ENCODE results near the gene SF3B3. TPM values are rescaled to one million over a fixed set of nuclear protein-coding genes. Genes with fewer than 3 reads are reported as not detected.
A peak's percentile ranks its signal among the peaks of the same experiment; 100 is the strongest.
"Not testable (repeated sequence)": the region's sequence is repeated elsewhere in the genome, so short reads cannot be mapped to it uniquely, and the experiment has no call there.

SF3B3 gene
- total RNA-seq, 5 donors from 2014 or later (not counting 1 experiment from before 2014, with no cell fraction given), result 202 to 291 (median 264) TPM

DNA sequence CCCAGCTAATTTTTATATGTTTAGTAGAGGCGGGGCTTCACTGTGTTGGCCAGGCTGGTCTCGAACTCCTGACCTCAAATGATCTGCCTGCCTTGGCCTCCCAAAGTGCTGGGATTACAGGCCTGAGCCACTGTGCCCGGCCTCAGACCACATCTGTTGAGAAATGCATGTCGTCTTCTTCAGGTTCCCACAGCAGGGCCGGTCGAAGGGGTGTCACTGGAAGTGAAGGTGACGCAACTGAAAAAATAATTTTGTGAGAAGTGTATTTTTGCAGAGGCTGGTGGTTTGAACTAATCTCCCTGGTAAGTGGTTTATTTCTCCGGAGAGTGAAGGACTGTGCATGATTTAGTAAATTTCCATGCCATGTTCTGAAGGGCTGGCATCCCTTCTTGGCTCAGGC lies 89.3 kb downstream of the SF3B3 start:
- H3K4me3 Mint-ChIP-seq, result no peak overlapping the region
- no peaks in the 10 kb centered on the region for H3K9me3 Mint-ChIP-seq

DNA sequence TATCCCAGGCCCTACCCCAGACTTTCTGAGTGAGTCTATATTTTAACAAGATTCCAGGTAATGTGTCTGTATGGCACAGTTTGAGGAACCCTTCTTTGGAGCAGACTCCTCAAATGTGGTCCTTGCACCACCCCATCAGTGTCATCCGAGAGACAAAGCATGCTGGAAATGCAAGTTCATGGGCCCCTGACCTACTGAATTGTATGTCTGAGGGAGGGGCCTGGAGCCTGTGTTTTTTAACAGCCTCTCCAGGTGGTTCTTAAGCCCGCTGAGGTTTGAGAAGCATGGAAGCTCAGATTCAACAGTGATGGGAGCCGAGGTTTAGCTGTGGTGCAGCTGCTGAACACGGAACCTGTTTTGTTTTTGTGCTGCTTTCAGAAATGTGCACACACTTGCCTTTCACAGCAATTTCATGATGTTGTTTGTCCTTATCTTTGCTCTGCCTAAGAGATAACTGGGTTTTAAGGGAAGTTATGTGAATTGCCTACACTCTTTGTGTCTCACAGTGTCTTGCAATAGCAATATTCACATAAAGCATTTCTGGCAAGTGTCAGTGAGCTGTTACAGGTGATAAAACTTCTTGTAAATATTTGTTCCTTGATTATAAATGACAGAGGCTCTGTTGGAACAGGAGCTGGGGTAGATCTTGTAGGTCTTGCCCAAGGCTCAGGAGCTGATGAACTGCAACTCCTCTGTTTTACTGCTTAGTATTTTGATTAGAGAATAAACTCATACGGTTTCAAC lies 90.8 kb downstream of the SF3B3 start:
- Mint-ChIP-seq H3K9me3 (no peaks in the 10 kb centered on the region), H3K4me1 (no peaks in the 10 kb centered on the region), H3K36me3 (no peaks in the 10 kb centered on the region), H3K27me3 (peaks cover 0 to 6% of the 10 kb centered on the region in 2 donors), H3K4me3 (no peak overlapping the region), H3K27ac (no peak overlapping the region)
- Histone ChIP-seq H3K27ac (ENCODE audit: low read length) (no peak overlapping the region), H3K27me3 (replicated peaks in 1 of 2; ENCODE audit: control insufficient read depth in 2 of 2, extremely low read depth in 1 of 2, insufficient read depth in 2 of 2, low read length in 1 of 2) (peaks cover 0 to 7% of the 10 kb centered on the region in 2 experiments), H3K9me3 (no peaks in the 10 kb centered on the region), H3K4me3 (ENCODE audit: control insufficient read depth in 1 of 2, extremely low read depth in 1 of 2, low read length in 1 of 2) (no peak overlapping the region), H3K36me3 (ENCODE audit: control insufficient read depth in 2 of 2, extremely low read depth in 1 of 2, insufficient read depth in 1 of 2, low read length in 1 of 2) (no peaks in the 10 kb centered on the region), H3K4me1 (ENCODE audit: control insufficient read depth in 1 of 2, extremely low read depth in 1 of 2, insufficient read depth in 2 of 2, low read length in 2 of 2) (no peaks in the 10 kb centered on the region)
- ChIA-PET CTCF (no interaction called here), POLR2A (interaction anchor here in 1 of 2 donors (0.6 kb wide), 1 partner anchor 83 kb away, joined by 5 read pairs; no protein-coding TSS in a partner anchor)
- no peak for DNase-seq
- no peak for ATAC-seq (replicated peaks in 1 of 4)
- 88% methylated on average over 4 of the region's 5 CpGs for WGBS (ENCODE audit: insufficient coverage)

More for the DNA sequence above, 89.3 kb downstream of the SF3B3 start:
- Histone ChIP-seq H3K9me3 (no peaks in the 10 kb centered on the region), H3K4me3 (ENCODE audit: control insufficient read depth in 1 of 2, extremely low read depth in 1 of 2, low read length in 1 of 2) (no peak overlapping the region), H3K36me3 (ENCODE audit: control insufficient read depth in 2 of 2, extremely low read depth in 1 of 2, insufficient read depth in 1 of 2, low read length in 1 of 2) (no peaks in the 10 kb centered on the region), H3K4me1 (ENCODE audit: control insufficient read depth in 1 of 2, extremely low read depth in 1 of 2, insufficient read depth in 2 of 2, low read length in 2 of 2) (no peaks in the 10 kb centered on the region), H3K27ac (ENCODE audit: low read length) (no peak overlapping the region), H3K27me3 (replicated peaks in 1 of 2; ENCODE audit: control insufficient read depth in 2 of 2, extremely low read depth in 1 of 2, insufficient read depth in 2 of 2, low read length in 1 of 2) (peaks cover 0 to 10% of the 10 kb centered on the region in 2 experiments)
- ChIA-PET CTCF (no interaction called here), POLR2A (no interaction called here)
- DNase-seq (peak in 1 of 35 experiments; percentile 5), ATAC-seq (replicated peaks in 1 of 4) (no peak)
- Mint-ChIP-seq H3K27ac (no peak overlapping the region), H3K4me1 (no peaks in the 10 kb centered on the region), H3K27me3 (peaks cover 0 to 9% of the 10 kb centered on the region in 2 donors), H3K36me3 (no peaks in the 10 kb centered on the region)
- 83% methylated on average over 7 of the region's 8 CpGs for WGBS (ENCODE audit: insufficient coverage)

DNA sequence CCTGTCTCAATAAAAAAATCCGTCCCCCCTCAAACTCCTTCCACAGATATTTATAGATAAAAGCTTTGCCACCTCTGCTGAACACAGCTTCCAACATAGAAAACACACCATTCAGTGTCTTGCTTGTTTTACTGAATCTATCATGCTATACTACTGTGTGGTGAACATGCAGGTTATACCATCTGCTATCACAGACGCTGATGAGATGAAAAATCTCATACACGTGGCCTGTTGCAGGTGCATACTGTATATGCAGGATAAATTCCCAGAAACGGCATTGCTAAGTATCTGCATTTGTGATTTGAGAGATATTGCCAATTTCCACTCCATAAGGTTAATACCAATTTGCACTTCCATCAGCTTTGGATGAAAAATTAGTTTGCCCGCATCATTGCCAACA lies 92.3 kb downstream of the SF3B3 start:
- Histone ChIP-seq H3K4me3 (ENCODE audit: control insufficient read depth in 1 of 2, extremely low read depth in 1 of 2, low read length in 1 of 2) (no peak overlapping the region), H3K36me3 (ENCODE audit: control insufficient read depth in 2 of 2, extremely low read depth in 1 of 2, insufficient read depth in 1 of 2, low read length in 1 of 2) (no peaks in the 10 kb centered on the region), H3K4me1 (ENCODE audit: control insufficient read depth in 1 of 2, extremely low read depth in 1 of 2, insufficient read depth in 2 of 2, low read length in 2 of 2) (no peaks in the 10 kb centered on the region), H3K9me3 (no peaks in the 10 kb centered on the region), H3K27ac (ENCODE audit: low read length) (no peak overlapping the region), H3K27me3 (replicated peaks in 1 of 2; ENCODE audit: control insufficient read depth in 2 of 2, extremely low read depth in 1 of 2, insufficient read depth in 2 of 2, low read length in 1 of 2) (no peaks in the 10 kb centered on the region)
- CTCF ChIA-PET, result no interaction called here
- ATAC-seq (replicated peaks in 1 of 4) (no peak), DNase-seq (no peak)
- Mint-ChIP-seq H3K4me3 (no peak overlapping the region), H3K27ac (no peak overlapping the region), H3K4me1 (no peaks in the 10 kb centered on the region), H3K9me3 (no peaks in the 10 kb centered on the region), H3K27me3 (peaks cover 0 to 5% of the 10 kb centered on the region in 2 donors), H3K36me3 (no peaks in the 10 kb centered on the region)
- WGBS (ENCODE audit: insufficient coverage), result no CpG with 5 or more reads among the region's 5 CpGs
- POLR2A ChIA-PET, result no interaction called here

DNA sequence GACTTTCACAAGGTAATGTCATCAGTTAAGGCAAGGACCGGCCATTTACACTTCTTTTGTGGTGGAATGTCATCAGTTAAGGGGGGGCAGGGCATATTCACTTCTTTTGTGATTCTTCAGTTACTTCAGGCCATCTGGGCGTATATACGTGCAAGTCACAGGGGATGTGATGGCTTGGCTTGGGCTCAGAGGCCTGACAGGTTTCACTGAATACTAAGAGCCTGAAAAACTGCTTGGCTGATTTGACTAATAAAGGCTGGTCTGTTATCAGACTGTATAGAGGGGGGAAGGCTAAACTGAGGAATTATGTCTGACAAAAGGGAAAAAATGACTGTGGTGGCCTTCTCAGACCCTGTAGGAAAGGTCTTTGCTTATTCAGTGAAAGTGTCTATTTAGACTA lies 98.2 kb downstream of the SF3B3 start:
- H3K27ac Mint-ChIP-seq; POLR2A ChIA-PET; H3K27ac ChIP-seq (ENCODE audit: low read length); H3K4me1 ChIP-seq (ENCODE audit: control insufficient read depth in 1 of 2, extremely low read depth in 1 of 2, insufficient read depth in 2 of 2, low read length in 2 of 2); H3K4me3 Mint-ChIP-seq; DNase-seq; H3K9me3 ChIP-seq; H3K36me3 Mint-ChIP-seq; H3K4me1 Mint-ChIP-seq; CTCF ChIA-PET; ATAC-seq (replicated peaks in 1 of 4); H3K27me3 ChIP-seq (replicated peaks in 1 of 2; ENCODE audit: control insufficient read depth in 2 of 2, extremely low read depth in 1 of 2, insufficient read depth in 2 of 2, low read length in 1 of 2); H3K36me3 ChIP-seq (ENCODE audit: control insufficient read depth in 2 of 2, extremely low read depth in 1 of 2, insufficient read depth in 1 of 2, low read length in 1 of 2); H3K4me3 ChIP-seq (ENCODE audit: control insufficient read depth in 1 of 2, extremely low read depth in 1 of 2, low read length in 1 of 2); H3K9me3 Mint-ChIP-seq: not testable (repeated sequence)
- WGBS (ENCODE audit: insufficient coverage), result 76% methylated on average over 2 of the region's 3 CpGs
- peaks cover 0 to 13% of the 10 kb centered on the region in 2 donors for H3K27me3 Mint-ChIP-seq

Other genes with a start within 250 kb of the SF3B3 start
- 100 to 1,000 TPM in 3 of 5 donors, 10 to 100 TPM in 2; 23.6 to 131 (median 117) TPM for gene AARS1, start 234.3 kb upstream of the SF3B3 start, total RNA-seq
- gene DDX19B, start 224.6 kb upstream of the SF3B3 start, total RNA-seq, result 10 to 100 TPM; 26.4 to 37.4 (median 33.2) TPM
- 10 to 100 TPM; 41.8 to 56.4 (median 49.4) TPM for gene DDX19A, start 176.9 kb upstream of the SF3B3 start, total RNA-seq
- gene ST3GAL2, start 84.7 kb upstream of the SF3B3 start, total RNA-seq, result 10 to 100 TPM; 18.9 to 35.1 (median 30.2) TPM
- 10 to 100 TPM; 28.7 to 43.4 (median 37.9) TPM for gene FCSK, start 69.2 kb upstream of the SF3B3 start, total RNA-seq
- 10 to 100 TPM; 49.5 to 70.6 (median 60.6) TPM for gene COG4, start 262 bp upstream of the SF3B3 start, total RNA-seq
- gene IL34, start 122.7 kb downstream of the SF3B3 start, total RNA-seq, result under 1 TPM in 3 of 5 donors, not detected in 2; 0.20 to 0.53 (median 0.45) TPM
- gene MTSS2, start 162.2 kb downstream of the SF3B3 start, total RNA-seq, result 1 to 10 TPM; 2.2 to 7.1 (median 5.1) TPM

Data from T-cell (primary cell).